Right atrium auricular region (tissue), 2 donors: ENCODE measurements around the gene IGF2. TPM values are rescaled to one million over a fixed set of nuclear protein-coding genes. Genes with fewer than 3 reads are reported as not detected.

ENCODE experiments used
- DNase-seq: peaks from one replicate; pipeline ENCODE4 v3.0.0-alpha.2; 2019; ENCODE audit warnings: low spot score
- H3K27ac ChIP-seq, 2 donors: fragments of 200-600 bp; sonication (generic); 1 replicate in 1 of 2; 2 replicates in 1 of 2; pipeline ENCODE4 v1.5.1; 2016 to 2019
- H3K27me3 ChIP-seq, 2 donors: fragments of 200-600 bp; sonication (generic); one replicate each; pipeline versions ENCODE4 v1.5.1 to v1.6.0; 2017 to 2019
- H3K36me3 ChIP-seq: fragments of 200-600 bp; sonication (generic); one replicate; pipeline ENCODE4 v1.5.1; 2016
- H3K4me1 ChIP-seq, 2 donors: fragments of 200-600 bp; sonication (generic); one replicate each; pipeline versions ENCODE4 v1.5.1 to v1.6.0; 2017 to 2019
- H3K4me3 ChIP-seq, 2 donors: fragments of 200-600 bp; sonication (generic); 1 replicate in 1 of 2; 2 replicates in 1 of 2; pipeline ENCODE4 v1.5.1; 2017 to 2019; ENCODE audit warnings: mild to moderate bottlenecking in 1 of 2, moderate library complexity in 1 of 2
- H3K9me3 ChIP-seq, 2 donors: fragments of 200-600 bp; sonication (generic); one replicate each; pipeline ENCODE4 v1.5.1; 2019
- total RNA-seq, 2 donors: library from RNA; depleted of rRNA; stranded (reverse); fragments of >200 nt; gene quantifications; one replicate each; pipeline ENCODE4 v1.1.0, GENCODE V29; 2016
- TF ChIP-seq, protein P1 (sequence below), 2 donors: fragments of 200-600 bp; sonication (generic); IDR thresholded peaks; one replicate each; pipeline ENCODE4 v1.5.1; 2019; ENCODE audit warnings: antibody characterized with exemption in 2 of 2

IGF2 gene
- total RNA-seq, 2 donors from 2014 or later: 43.2 to 61.9 TPM

DNA sequence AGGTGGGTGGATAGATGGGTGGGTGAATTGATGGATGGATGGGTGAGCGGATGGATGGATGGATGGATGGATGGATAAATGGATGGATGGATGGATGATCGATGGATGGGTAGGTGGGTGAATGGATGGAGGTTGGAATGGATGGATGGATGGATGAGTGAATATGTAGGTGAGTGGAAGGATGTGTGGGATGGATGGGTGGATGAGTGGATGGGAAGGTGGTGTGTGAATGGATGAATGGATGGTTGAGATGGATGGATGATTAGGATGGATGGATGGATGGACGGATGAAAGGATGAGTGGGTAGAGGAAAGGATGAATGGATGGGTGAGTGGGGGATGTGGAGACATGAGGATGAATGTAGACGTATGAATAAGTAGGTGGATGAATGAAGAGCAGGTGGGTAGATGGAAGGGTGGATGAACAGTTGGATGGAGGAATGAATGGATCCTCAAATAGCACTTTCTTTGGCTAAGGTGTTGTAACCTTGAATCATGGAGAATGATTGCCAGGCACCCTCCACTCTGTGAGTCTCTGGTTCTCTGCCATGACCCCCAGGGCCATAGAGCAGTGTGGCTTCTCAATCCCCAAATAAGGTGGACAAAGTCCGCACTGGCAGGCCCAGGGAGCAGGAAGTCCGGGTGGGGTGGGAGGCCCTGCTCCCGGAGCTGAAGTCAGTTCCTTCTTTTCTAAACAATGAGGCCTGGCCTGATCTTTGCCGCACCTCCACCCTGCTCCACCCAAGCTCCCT lies 36.9 kb downstream of the IGF2 start:
- DNase-seq: no peak
- TF ChIP-seq, protein P1, sequence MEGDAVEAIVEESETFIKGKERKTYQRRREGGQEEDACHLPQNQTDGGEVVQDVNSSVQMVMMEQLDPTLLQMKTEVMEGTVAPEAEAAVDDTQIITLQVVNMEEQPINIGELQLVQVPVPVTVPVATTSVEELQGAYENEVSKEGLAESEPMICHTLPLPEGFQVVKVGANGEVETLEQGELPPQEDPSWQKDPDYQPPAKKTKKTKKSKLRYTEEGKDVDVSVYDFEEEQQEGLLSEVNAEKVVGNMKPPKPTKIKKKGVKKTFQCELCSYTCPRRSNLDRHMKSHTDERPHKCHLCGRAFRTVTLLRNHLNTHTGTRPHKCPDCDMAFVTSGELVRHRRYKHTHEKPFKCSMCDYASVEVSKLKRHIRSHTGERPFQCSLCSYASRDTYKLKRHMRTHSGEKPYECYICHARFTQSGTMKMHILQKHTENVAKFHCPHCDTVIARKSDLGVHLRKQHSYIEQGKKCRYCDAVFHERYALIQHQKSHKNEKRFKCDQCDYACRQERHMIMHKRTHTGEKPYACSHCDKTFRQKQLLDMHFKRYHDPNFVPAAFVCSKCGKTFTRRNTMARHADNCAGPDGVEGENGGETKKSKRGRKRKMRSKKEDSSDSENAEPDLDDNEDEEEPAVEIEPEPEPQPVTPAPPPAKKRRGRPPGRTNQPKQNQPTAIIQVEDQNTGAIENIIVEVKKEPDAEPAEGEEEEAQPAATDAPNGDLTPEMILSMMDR (IDR thresholded peaks at IDR 0.05): no peak
- Histone ChIP-seq H3K36me3 (no peaks in the 10 kb centered on the region), H3K27ac (peak overlapping the region; percentile 47 to 48), H3K27me3 (no peaks in the 10 kb centered on the region), H3K9me3 (no peaks in the 10 kb centered on the region), H3K4me1 (peaks cover 0 to 51% of the 10 kb centered on the region in 2 donors), H3K4me3 (no peak overlapping the region)

DNA sequence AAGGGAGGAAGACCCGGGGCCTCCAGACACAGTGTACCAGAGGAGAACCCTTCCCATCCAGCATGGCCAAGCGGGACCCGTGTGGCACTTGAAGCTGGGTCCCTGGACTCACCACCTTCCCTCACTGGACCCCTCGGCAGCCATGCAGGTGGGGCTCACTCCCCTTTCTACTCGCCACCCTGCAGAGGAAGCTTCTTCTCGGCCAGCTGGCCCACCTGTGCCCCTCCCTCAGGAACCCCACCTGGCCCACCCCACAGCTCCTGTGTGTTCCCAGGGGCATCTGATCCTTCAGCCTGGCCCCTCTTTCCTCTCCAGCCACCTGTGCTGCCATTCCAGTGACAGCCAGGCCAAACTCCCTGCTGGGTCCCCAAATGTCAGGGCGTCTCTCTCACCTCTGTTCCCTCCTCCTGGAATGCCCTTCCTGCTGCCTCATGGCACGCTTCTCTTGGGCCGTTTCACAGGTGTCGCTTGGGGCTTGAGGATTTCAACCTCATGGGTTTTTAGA lies 38.0 kb downstream of the IGF2 start:
- Histone ChIP-seq H3K4me1 (peaks cover 0 to 61% of the 10 kb centered on the region in 2 donors), H3K27ac (peak overlapping the region; percentile 41 to 66)

DNA sequence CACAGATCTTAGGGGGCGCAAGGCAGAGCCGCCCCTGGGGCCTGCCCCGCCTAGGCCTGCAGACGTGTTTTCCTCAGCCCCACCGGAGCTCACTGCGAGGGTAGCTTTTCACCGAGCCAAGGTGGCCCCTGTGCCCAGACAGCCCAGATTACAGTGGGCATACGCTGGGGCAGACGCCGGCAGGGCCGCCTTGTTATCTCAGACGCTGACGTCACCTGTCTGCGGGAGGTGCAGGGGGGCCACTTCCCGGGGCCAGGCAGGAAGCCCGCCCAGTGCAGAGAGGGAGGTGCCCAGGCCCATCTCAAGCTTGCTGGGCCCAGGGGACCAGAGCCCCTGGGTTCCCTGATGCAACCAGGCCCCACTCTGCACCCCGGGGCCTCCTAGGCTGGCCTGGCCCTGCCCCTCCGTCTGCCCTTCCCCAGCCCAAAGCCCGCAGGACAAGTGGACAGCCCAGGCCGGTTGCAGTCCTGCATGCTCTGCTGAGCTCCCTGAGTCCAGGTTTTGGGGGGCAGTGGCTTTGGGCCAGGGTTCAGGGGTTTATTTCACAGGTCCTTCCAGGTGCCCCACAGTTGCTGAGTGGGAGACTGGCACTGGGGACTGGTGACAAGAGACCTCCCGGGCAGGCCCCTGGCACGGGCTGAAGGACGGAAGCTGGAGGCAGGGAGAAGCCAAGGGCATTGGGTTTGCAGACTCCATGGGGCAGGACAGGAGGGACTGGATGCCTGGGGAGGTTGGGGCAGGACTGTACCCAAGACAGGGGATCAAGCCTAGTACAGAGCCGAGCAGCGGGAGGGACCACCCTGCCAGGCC lies 38.6 kb downstream of the IGF2 start:
- Histone ChIP-seq H3K9me3 (no peaks in the 10 kb centered on the region), H3K4me3 (no peak overlapping the region), H3K27me3 (no peaks in the 10 kb centered on the region), H3K4me1 (peaks cover 0 to 64% of the 10 kb centered on the region in 2 donors), H3K27ac (peak overlapping the region; percentile 41 to 66), H3K36me3 (no peaks in the 10 kb centered on the region)
- no peak for DNase-seq
- TF ChIP-seq, protein P1 (IDR thresholded peaks at IDR 0.05): no peak

More for the DNA sequence above, 38.0 kb downstream of the IGF2 start:
- no peaks in the 10 kb centered on the region for H3K27me3 ChIP-seq
- no peak for DNase-seq
- no peaks in the 10 kb centered on the region for H3K9me3 ChIP-seq
- TF ChIP-seq, protein P1 (IDR thresholded peaks at IDR 0.05): no peak
- no peak overlapping the region for H3K4me3 ChIP-seq
- H3K36me3 ChIP-seq: no peaks in the 10 kb centered on the region

DNA sequence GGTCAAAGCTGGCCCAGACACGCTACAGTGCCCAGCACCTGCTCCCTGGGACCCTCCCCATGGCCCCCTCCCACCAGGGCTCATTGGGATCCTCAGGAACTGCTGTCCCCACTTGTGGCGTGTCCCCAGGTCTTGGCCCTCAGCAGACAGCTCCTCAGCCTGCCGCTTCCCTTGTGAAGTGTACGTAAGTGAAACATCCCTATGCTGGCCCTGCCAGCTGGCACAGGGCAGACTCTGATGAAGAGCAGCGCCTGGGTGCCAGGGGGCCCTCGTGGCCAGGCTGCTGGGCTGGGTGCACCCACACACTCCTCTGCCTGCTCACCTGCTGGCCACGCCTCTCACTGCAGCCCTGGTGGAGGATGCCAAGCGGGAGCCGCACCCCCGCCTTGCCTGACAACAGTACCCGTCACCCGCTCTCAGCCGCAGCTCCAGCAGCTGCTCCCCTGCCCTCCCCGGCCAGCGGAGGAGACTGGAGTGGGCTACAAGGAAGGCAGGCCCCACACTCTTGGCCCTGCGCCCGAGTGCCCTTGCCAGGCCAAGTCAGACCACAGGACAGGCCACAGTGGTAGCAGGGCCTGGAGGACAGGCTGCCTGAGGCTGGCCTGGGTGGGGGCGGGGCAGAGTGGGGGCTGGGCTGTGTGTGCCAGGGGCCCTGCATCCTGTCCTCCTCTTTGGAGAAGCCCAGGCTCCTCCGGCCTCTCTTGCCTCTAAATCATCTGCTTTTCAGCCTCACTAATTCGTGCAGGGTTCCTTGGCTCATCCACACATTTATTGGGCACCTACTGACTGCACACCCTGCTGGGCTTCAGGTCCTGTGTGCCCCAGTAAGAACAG lies 39.5 kb downstream of the IGF2 start:
- Histone ChIP-seq H3K4me3 (no peak overlapping the region), H3K27me3 (no peaks in the 10 kb centered on the region), H3K9me3 (no peaks in the 10 kb centered on the region), H3K36me3 (no peaks in the 10 kb centered on the region), H3K4me1 (peaks cover 0 to 64% of the 10 kb centered on the region in 2 donors), H3K27ac (peak overlapping the region; percentile 41 to 66)
- TF ChIP-seq, protein P1 (IDR thresholded peaks at IDR 0.05): peak in 1 of 2 donors; percentile 15
- no peak for DNase-seq

DNA sequence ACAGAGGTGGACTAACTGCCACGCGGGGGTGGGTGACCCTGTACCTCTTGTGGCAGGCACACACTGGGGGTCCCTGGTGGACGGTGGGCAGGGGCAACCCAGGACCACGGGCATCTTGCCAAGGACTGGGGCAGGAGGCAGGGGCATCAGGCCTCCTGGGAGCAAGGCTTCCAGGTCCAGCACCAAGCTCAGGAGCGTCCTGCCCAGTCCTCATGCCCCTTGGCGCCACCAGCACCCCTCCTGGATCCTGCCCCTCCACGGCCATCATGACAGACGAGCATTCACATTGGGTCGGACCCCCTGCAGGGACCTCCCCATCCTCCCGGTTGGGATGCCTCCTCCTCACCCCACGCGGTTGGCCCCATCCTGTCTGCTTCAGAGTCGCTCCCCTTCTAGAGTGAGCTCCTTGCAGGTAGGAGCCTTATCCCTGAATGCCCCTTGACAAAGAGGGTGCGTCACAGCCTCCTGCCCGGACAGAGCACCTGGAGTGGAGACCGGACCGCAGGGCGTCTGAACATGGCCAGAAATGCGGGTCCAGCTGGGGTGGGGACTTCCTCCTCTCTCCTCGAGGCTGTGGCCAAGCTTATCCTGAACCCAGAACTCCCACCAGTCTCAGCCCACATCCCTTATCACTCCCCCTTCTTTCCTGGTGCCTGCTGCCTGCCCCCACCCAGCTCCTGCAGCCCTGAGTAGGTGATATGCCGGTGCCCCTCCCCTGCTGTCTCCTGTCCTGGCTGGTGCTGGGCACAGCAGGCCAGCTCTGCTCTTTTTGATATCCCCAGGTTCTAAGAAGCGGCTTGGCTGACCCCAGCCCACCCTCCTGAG lies 40.3 kb downstream of the IGF2 start:
- Histone ChIP-seq H3K9me3 (no peaks in the 10 kb centered on the region), H3K4me1 (peaks cover 0 to 73% of the 10 kb centered on the region in 2 donors), H3K27me3 (no peaks in the 10 kb centered on the region), H3K36me3 (no peaks in the 10 kb centered on the region), H3K4me3 (no peak overlapping the region), H3K27ac (peak overlapping the region; percentile 41 to 66)
- no peak for DNase-seq
- TF ChIP-seq, protein P1 (IDR thresholded peaks at IDR 0.05): no peak
